Psoas muscle (tissue), 8 donors: Measurements from ENCODE around the gene ANXA2R. TPM values are rescaled to one million over a fixed set of nuclear protein-coding genes. Genes with fewer than 3 reads are reported as not detected.

Experiments
- ATAC-seq, 4 donors: fragments of 200-7000 bp; cut with Tn5 transposase; one replicate each; pipeline ENCODE4 v1.9.1; 2020; ENCODE audit warnings: moderate library complexity in 3 of 4, mild to moderate bottlenecking in 2 of 4
- DNase-seq, 2 donors: peaks; one replicate each; pipeline ENCODE4 v3.0.0-alpha.2; 2020
- H3K27ac ChIP-seq: fragments of 200-600 bp; one replicate; pipeline ENCODE4 v1.8.0; 2022
- H3K27me3 ChIP-seq, 3 donors: fragments of 200-600 bp in 1 of 3; one replicate each; pipeline versions ENCODE4 v1.6.1 to v1.8.0; 2013 to 2022; ENCODE audit warnings: low read length in 2 of 3, mild to moderate bottlenecking in 2 of 3, moderate library complexity in 1 of 3; ENCODE audit not compliant: insufficient read depth in 3 of 3
- H3K36me3 ChIP-seq, 2 donors: fragments of 200-600 bp in 1 of 2; one replicate each; pipeline versions ENCODE4 v1.6.1 to v1.8.0; 2013 to 2022; ENCODE audit warnings: low read depth in 1 of 2, mild to moderate bottlenecking in 1 of 2, moderate library complexity in 1 of 2; ENCODE audit not compliant: insufficient read depth in 1 of 2
- H3K4me1 ChIP-seq: fragments of 200-600 bp; one replicate; pipeline ENCODE4 v1.8.0; 2022
- H3K4me3 ChIP-seq: fragments of 200-600 bp; one replicate; pipeline ENCODE4 v1.8.0; 2022; ENCODE audit warnings: mild to moderate bottlenecking
- H3K9me3 ChIP-seq: fragments of 200-600 bp; one replicate; pipeline ENCODE4 v1.8.0; 2022
- CTCF ChIP-seq: fragments of 200-600 bp; IDR thresholded peaks from one replicate; pipeline ENCODE4 v1.8.0; 2022; ENCODE audit warnings: antibody characterized with exemption
- WGBS, 3 donors: extraction: QIAGEN DNeasy Blood & Tissue Kit; methylation state at CpG; one replicate each; pipeline versions ENCODE4 v1.1.6 to v1.1.7; 2013; 5-methylcytosine and 5-hydroxymethylcytosine counted together
- intact Hi-C, 2 donors: fragments of 100-400 bp; cut with DNase I; formaldehyde crosslinking; loops; one replicate each; pipeline versions ENCODE4 v1.11.0 to v1.14.2; 2022
- polyA plus RNA-seq, 3 donors: library from polyadenylated mRNA; stranded (reverse); fragments of 200-250 nt; gene quantifications; one replicate each; pipeline ENCODE4 v1.2.3, GENCODE V29; 2013
- total RNA-seq, 4 donors: library from RNA; stranded (reverse); fragmentation: NEBNext Ultra II Directional in 2 of 4; extraction: Animal tissue kit (Norgen Biotek cat#: 25700) in 2 of 4; gene quantifications; one replicate each; pipeline versions ENCODE4 v1.2.1 to v1.2.4, GENCODE V29; 2021 to 2023
- donor health status: healthy with polysubstance abuse.
- donor health status: DM: no; HTN: no; CAD: no; lungs with moderate emphysema.
- donor health status: Bipolar disorder and iron deficiency.
- donor health status: healthy.
- donor health status: DM: yes; HTN: yes; CAD: no.
- donor health status: DM: no; HTN: no; CAD: no.
- donor health status: DM: no; HTN: no; CAD: no.
- donor health status: DM: yes; HTN: yes; CAD: no.

ANXA2R gene
- total and polyA plus RNA-seq, 7 donors: 0.46 to 2.7 (median 0.87) TPM

GRCh38 chr5:43038496-43038989 lies 1.6 kb downstream of the ANXA2R start:
- ATAC-seq (no peak), DNase-seq (no peak)
- intact Hi-C loops: no loop called here
- 57 to 59% (median 58%) methylated on average over 17 of the region's 17 CpGs for WGBS, 3 donors
- no peaks in the 10 kb centered on the region for H3K9me3 ChIP-seq
- TF ChIP-seq CTCF: no peak
- peak overlapping the region; percentile 75 for H3K4me3 ChIP-seq
- H3K27me3 ChIP-seq: no peaks in the 10 kb centered on the region
- no peaks in the 10 kb centered on the region for H3K36me3 ChIP-seq
- peak overlapping the region; percentile 96 for H3K27ac ChIP-seq
- peaks cover 21% of the 10 kb centered on the region for H3K4me1 ChIP-seq

GRCh38 chr5:43037636-43038495 lies 2.3 kb downstream of the ANXA2R start:
- intact Hi-C loops: no loop called here
- TF ChIP-seq CTCF: no peak
- H3K27me3 ChIP-seq: no peaks in the 10 kb centered on the region
- peak overlapping the region; percentile 96 for H3K27ac ChIP-seq
- WGBS, 3 donors: 28 to 38% (median 32%) methylated on average over 24 of the region's 24 CpGs
- no peaks in the 10 kb centered on the region for H3K36me3 ChIP-seq
- H3K4me1 ChIP-seq: peaks cover 21% of the 10 kb centered on the region
- ATAC-seq (peak in 3 of 4 donors; percentile 25 to 37 (median 31)), DNase-seq (no peak)
- H3K4me3 ChIP-seq: peak overlapping the region; percentile 75
- no peaks in the 10 kb centered on the region for H3K9me3 ChIP-seq

- H3K4me1 ChIP-seq: peaks cover 21% of the 10 kb centered on the region
- peak overlapping the region; percentile 75 for H3K4me3 ChIP-seq
- TF ChIP-seq CTCF: no peak
- WGBS, 3 donors: 30 to 39% (median 35%) methylated on average over 36 of the region's 36 CpGs
- peak overlapping the region; percentile 96 for H3K27ac ChIP-seq
- no peaks in the 10 kb centered on the region for H3K27me3 ChIP-seq
- ATAC-seq (no peak), DNase-seq (peak in 1 of 2 donors; percentile 22)
- no peaks in the 10 kb centered on the region for H3K9me3 ChIP-seq
- H3K36me3 ChIP-seq: no peaks in the 10 kb centered on the region
- intact Hi-C loops: no loop called here
Observed at GRCh38 chr5:43036856-43037635, 3.1 kb downstream of the ANXA2R start.

- no peak for ATAC-seq
- Histone ChIP-seq H3K9me3 (no peaks in the 10 kb centered on the region), H3K4me3 (no peak overlapping the region), H3K27ac (peak overlapping the region; percentile 96), H3K36me3 (no peaks in the 10 kb centered on the region), H3K27me3 (no peaks in the 10 kb centered on the region), H3K4me1 (peaks cover 21% of the 10 kb centered on the region)
- intact Hi-C loops: no loop called here
- WGBS, 3 donors: 70 to 86% (median 80%) methylated on average over 1 of the region's 1 CpG
- no peak for TF ChIP-seq CTCF
- DNase-seq: no peak
Observed at GRCh38 chr5:43036409-43036808, 3.7 kb downstream of the ANXA2R start.
